BJ (cell line): ENCODE data around the gene SNX19. TPM values are rescaled to one million over a fixed set of nuclear protein-coding genes. Genes with fewer than 3 reads are reported as not detected.

Experiments
- CTCF ChIA-PET: fragments of 350-600 bp; formaldehyde crosslinking; extraction: SDS; loops from one replicate; lab custom pipeline; 2021; ENCODE audit warnings: antibody characterized with exemption, inconsistent platforms; lab: Yijun Ruan, JAX
- POLR2A ChIA-PET: fragments of 300-600 bp; sonication (Branson Sonifier 250); formaldehyde crosslinking; extraction: SDS; loops from one replicate; lab custom pipeline; 2021; ENCODE audit warnings: antibody characterized with exemption; lab: Charles Lee
- DNase-seq: peaks from one replicate; pipeline ENCODE4 v3.0.0-alpha.2; 2011; ENCODE audit warnings: low read depth
- H3K27me3 ChIP-seq: 2 replicates; pipeline ENCODE4 v1.6.0; 2011; ENCODE audit warnings: low read length; ENCODE audit not compliant: control insufficient read depth, insufficient read depth
- H3K36me3 ChIP-seq: 2 replicates; pipeline ENCODE4 v1.5.1; 2011; ENCODE audit warnings: low read length; ENCODE audit not compliant: control insufficient read depth, insufficient read depth
- H3K4me3 ChIP-seq: 2 replicates; pipeline ENCODE4 v1.5.1; 2011; ENCODE audit warnings: low read depth, mild to moderate bottlenecking, control low read depth, low read length
- polyA plus RNA-seq: library from polyadenylated mRNA; depleted of rRNA; stranded (reverse); fragments of >200 nt; gene quantifications from 2 replicates; pipeline ENCODE4 v1.2.3, GENCODE V29; 2011
- TF ChIP-seq, protein P1 (sequence below): IDR thresholded peaks from 2 replicates; pipeline ENCODE4 v1.5.1; 2011; ENCODE audit warnings: low read depth, mild to moderate bottlenecking, control low read depth, inconsistent platforms, low read length, moderate library complexity; ENCODE audit not compliant: insufficient read depth

The SNX19 gene
- polyA plus RNA-seq, 1 experiment, result 99.9 TPM

DNA sequence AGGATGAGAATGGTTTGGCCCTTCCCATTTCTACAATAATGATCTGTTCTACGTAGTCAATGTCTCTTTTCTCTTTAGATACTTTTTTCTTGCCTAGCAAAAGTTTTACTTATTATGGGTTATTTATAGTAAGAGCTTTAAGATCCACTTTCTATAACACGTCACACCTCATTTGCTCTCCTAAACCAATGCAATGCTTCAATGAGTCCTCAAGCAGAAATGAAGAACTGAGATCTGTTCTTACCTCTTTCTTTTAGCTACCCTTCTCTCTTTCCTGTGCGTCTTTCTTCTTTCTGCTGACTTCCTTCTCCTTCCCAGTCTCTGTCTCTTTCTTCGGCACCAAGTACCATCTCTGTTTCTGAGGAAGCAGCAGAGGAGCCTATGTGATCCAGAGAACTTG, 61.8 kb downstream of the SNX19 start:
- Histone ChIP-seq H3K4me3 (no peak overlapping the region), H3K27me3 (no peaks in the 10 kb centered on the region), H3K36me3 (no peaks in the 10 kb centered on the region)
- CTCF ChIA-PET, result no interaction called here
- POLR2A ChIA-PET, result no interaction called here
- no peak for DNase-seq
- TF ChIP-seq, protein P1, sequence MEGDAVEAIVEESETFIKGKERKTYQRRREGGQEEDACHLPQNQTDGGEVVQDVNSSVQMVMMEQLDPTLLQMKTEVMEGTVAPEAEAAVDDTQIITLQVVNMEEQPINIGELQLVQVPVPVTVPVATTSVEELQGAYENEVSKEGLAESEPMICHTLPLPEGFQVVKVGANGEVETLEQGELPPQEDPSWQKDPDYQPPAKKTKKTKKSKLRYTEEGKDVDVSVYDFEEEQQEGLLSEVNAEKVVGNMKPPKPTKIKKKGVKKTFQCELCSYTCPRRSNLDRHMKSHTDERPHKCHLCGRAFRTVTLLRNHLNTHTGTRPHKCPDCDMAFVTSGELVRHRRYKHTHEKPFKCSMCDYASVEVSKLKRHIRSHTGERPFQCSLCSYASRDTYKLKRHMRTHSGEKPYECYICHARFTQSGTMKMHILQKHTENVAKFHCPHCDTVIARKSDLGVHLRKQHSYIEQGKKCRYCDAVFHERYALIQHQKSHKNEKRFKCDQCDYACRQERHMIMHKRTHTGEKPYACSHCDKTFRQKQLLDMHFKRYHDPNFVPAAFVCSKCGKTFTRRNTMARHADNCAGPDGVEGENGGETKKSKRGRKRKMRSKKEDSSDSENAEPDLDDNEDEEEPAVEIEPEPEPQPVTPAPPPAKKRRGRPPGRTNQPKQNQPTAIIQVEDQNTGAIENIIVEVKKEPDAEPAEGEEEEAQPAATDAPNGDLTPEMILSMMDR, result no peak

DNA sequence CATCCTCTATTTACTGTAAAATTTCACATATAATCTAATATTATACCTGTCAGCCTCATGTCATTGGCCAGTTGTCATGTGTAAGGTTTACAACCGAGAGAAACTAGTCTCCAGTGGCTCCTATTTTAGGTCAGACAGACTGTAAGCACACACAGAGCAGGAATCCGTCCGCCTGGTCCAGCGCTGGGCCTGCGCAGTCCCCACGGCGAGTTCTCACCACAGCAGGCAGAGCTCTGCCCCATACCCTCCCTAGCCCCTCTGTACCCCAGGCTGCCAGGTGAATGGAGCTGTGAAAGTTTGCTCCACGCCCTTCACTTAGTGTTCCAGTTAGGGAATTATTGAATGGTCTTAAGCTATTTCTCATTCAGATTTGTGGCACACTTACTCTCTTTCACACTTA, 63.7 kb downstream of the SNX19 start:
- POLR2A ChIA-PET, result no interaction called here
- CTCF ChIA-PET, result interaction anchor here (1.0 to 3.1 kb wide), 4 partner anchors 9 to 421 kb away, joined by 3 to 31 read pairs (median 8); no protein-coding TSS in a partner anchor
- TF ChIP-seq, protein P1, result no peak

DNA sequence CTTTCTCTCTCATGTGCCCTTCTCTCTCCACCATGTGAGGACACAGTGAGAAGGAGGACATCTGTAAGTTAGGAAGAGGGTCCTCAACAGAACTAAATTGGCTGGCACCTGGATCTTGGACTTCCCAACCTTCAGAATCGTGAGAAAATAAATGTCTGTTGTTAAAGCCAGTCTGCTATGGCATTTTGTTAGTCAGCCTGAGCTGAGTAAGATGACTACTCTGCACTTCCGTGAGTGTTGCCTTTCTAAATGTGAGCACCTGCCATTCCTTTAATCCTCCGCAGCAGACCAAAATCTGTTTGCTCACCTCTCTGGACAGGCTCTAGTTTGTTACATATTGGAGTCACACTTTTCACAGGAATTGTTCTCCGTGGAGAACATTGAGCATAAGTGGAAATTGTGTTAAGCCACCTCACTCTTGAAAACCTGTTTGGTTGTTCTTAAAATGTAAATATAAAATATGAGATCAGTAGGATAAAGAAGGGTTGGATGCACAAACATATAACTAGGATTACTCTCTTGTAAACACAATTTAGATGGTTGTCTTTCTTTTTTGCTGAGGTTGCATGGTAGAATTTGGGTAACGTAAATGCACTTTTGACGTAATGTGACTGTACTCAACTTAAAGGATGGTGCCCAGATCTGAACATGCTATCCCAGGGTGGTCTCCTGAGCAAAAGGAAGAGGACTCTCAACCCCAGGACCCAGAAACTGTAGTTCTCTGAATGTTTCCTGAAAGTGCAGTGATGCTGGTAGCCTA, 65.9 kb downstream of the SNX19 start:
- POLR2A ChIA-PET, result no interaction called here
- H3K4me3 ChIP-seq, result no peak overlapping the region
- no peaks in the 10 kb centered on the region for H3K27me3 ChIP-seq
- DNase-seq, result no peak
- TF ChIP-seq, protein P1, result no peak
- CTCF ChIA-PET, result interaction anchor here (1.0 to 3.5 kb wide), 5 partner anchors 11 to 415 kb away, joined by 3 to 31 read pairs (median 9); no protein-coding TSS in a partner anchor
- no peaks in the 10 kb centered on the region for H3K36me3 ChIP-seq

More for the DNA sequence above, 63.7 kb downstream of the SNX19 start:
- no peaks in the 10 kb centered on the region for H3K36me3 ChIP-seq
- H3K4me3 ChIP-seq, result no peak overlapping the region
- DNase-seq, result no peak
- no peaks in the 10 kb centered on the region for H3K27me3 ChIP-seq

DNA sequence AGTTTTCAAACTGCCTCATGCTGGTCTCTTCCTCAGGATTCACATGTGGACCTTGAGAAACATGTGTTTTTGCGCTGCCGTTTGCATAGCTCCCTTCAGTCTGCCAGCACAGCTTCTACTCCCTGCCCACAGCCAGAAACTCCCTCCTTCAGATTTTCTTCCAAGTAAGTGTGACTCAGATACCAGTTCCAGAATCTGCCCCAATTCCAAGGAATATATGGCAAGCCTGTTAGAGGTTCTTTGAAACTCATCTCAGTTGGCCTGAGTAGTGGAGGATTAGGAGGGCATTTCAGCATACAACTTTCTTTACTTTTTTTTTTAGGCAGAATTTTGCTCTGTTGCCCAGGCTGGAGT, 67.1 kb downstream of the SNX19 start:
- ChIA-PET POLR2A (no interaction called here), CTCF (interaction anchor here (0.7 to 3.5 kb wide), 6 partner anchors 11 to 414 kb away, joined by 3 to 16 read pairs (median 6); no protein-coding TSS in a partner anchor)
- no peak for DNase-seq
- Histone ChIP-seq H3K36me3 (no peaks in the 10 kb centered on the region), H3K27me3 (no peaks in the 10 kb centered on the region), H3K4me3 (no peak overlapping the region)
- TF ChIP-seq, protein P1, result no peak

DNA sequence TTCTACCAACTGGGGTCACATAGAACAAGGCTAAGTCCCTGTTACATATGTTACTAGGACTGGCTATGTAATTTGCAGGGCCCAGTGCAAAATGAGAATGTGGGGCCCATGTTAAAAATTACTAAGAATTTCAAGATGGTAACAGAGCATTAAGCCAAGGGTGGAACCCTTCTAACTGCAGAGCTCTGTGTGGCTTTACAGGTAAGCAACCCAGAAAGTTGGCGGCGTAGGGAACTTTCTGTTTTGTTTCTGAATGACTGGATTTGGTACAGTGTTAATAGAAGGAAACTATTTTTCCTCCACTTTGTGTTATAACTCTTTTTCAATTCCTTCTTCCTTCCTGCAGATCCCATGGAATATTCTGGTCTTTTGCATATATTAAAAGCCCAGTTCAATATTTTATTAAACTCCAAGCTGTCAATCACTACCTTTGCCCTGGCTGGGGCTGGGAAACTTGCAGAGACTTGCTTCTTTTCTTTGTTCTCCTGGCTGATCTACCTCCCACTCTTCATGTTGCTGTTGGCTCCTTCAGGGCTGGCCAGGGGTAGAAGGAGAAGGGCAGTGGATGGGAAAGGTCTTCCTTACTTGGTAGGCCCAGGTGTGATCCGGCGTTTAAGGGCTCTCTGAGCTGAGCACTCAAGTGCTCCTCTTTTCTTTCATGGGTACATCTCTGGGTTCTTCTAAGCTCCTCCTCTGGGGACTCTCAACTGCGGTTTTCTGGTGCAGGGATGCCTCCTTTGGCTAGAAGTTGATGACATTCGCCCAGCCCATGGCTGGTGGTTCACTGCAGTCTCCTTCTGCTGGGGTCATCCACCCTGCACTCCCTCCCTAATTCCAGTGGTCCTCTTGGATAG, 67.7 kb downstream of the SNX19 start:
- CTCF ChIA-PET, result interaction anchor here (0.7 to 3.5 kb wide), 7 partner anchors 10 to 414 kb away, joined by 3 to 16 read pairs (median 5); no protein-coding TSS in a partner anchor
- POLR2A ChIA-PET, result no interaction called here
- no peak overlapping the region for H3K4me3 ChIP-seq
- no peaks in the 10 kb centered on the region for H3K27me3 ChIP-seq
- no peak for DNase-seq
- no peaks in the 10 kb centered on the region for H3K36me3 ChIP-seq
- TF ChIP-seq, protein P1, result no peak
